ENCODE data around the gene CPNE5. TPM values are rescaled to one million over a fixed set of nuclear protein-coding genes. Genes with fewer than 3 reads are reported as not detected.
A peak's percentile ranks its signal among the peaks of the same experiment; 100 is the strongest.

Gene CPNE5
- total RNA-seq, result 1 to 10 TPM; 1.2 to 1.7 TPM

DNA sequence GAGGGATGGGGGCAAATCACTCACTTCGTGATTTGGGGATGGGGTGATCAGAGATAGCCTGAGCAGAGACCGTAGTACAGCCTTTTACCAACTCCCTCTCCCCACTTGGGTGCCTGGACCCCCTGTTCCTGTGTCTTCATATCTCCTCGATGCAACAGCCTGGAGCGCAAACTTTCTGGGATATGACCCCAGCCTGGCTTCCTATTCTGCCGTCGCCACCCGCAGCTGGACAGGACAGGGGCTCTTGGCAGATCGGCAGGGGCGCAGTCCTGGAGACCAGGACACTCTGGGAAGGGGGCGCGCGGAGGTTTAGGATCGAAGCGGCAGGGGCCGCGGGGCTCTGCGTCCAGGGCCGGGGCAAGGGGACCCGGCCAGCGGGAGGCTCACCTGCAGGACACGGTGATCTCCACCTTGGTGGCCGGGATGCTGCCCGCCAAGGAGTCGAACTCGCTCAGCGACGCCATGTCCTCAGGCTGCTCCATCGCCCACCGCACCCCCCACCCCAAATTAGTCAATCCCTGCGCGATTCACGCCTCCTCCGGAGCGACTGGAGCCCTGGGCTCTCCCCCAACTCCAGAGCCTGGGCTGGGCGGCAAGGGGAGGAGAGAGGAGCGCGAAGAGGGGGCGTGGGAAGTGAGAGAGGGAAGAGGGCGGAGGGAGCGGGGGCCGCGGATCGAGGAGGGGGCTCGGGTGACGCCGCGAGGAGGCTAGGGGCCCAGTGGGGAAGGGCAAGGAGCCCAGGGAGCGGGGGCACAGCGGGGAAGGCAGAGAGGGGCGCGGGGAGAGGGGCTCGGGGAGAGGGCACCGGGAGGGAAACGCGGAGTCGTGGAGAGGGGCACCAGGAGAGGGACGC is at the start of gene CPNE5:
CPNE5 (minus strand) TSS at position 549 of the 853 bp plus-strand sequence; CDS start at position 482, 67 bp downstream.
- no peaks in the 10 kb centered on the region for H3K9me3 Mint-ChIP-seq
- H3K4me3 Mint-ChIP-seq, result peak within 1 kb of the TSS; percentile 72
- DNase-seq, result no peak
- CTCF ChIA-PET, result no interaction called here
- peaks cover 28% of the 10 kb centered on the region for H3K27me3 Mint-ChIP-seq (ENCODE audit: low read depth)
- intact Hi-C loops (cut with micrococcal nuclease), result no loop called here
- H3K4me1 Mint-ChIP-seq (ENCODE audit: low read depth), result peaks cover 15% of the 10 kb centered on the region
- H3K27ac Mint-ChIP-seq, result no peak within 1 kb of the TSS
- no peaks in the 10 kb centered on the region for H3K36me3 Mint-ChIP-seq (ENCODE audit: low read depth)

DNA sequence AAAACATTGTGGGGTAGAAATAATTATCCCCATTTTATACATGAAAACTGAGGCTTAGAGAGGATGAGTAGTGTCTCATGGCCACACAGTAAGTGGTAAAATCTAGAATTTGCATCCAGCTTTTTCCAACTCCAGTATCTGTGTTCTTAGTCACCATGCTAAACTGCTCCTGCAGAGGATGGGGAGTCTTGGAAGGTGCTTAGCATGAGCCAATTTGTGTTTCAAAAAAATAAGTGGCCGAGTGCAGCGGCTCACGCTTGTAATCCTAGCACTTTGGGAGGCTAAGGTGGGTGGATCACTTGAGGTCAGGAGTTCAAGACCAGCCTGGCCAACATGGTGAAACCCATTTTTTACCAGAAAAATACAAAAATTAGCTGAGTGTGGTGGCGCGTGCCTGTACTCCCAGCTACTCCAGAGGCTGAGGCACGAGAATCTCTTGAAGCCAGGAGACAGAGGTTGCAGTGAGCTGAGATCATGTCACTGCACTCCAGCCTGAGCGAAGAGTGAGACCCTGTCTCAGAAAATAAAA is 48.9 kb upstream of the CPNE5 start:
- H3K27ac Mint-ChIP-seq, result no peak overlapping the region
- CTCF ChIA-PET, result interaction anchor here (0.5 to 2.4 kb wide), 3 partner anchors 13 to 273 kb away, joined by 3 to 8 read pairs (median 4); partner anchors contain the start of gene PPIL1
- H3K27me3 Mint-ChIP-seq (ENCODE audit: low read depth), result no peaks in the 10 kb centered on the region
- H3K36me3 Mint-ChIP-seq (ENCODE audit: low read depth), result no peaks in the 10 kb centered on the region
- no peaks in the 10 kb centered on the region for H3K9me3 Mint-ChIP-seq
- peaks cover 33% of the 10 kb centered on the region for H3K4me1 Mint-ChIP-seq (ENCODE audit: low read depth)
- DNase-seq, result no peak
- no peak overlapping the region for H3K4me3 Mint-ChIP-seq
- intact Hi-C loops (cut with micrococcal nuclease), result loop anchor here (5.0 kb wide), 1 partner anchor 369 kb away; the partner anchor contains the start of genes TBC1D22B and TMEM217

GRCh38 chr6:36886950-36887618 is 47.8 kb upstream of the CPNE5 start:
- intact Hi-C loops (cut with micrococcal nuclease), result loop anchor here (5.0 kb wide), 1 partner anchor 370 kb away; the partner anchor contains the start of genes TBC1D22B and TMEM217
- CTCF ChIA-PET, result interaction anchor here (0.6 to 7.4 kb wide), 3 partner anchors 20 to 323 kb away, joined by 3 to 82 read pairs (median 14); no protein-coding TSS in a partner anchor
- Mint-ChIP-seq H3K27me3 (ENCODE audit: low read depth) (no peaks in the 10 kb centered on the region), H3K4me1 (ENCODE audit: low read depth) (peaks cover 33% of the 10 kb centered on the region), H3K36me3 (ENCODE audit: low read depth) (no peaks in the 10 kb centered on the region), H3K27ac (peak overlapping the region; percentile 7), H3K9me3 (no peaks in the 10 kb centered on the region), H3K4me3 (peak overlapping the region; percentile 87)
- no peak for DNase-seq

GRCh38 chr6:36885461-36886401 is 46.5 kb upstream of the CPNE5 start, which contains the start of gene C6orf89:
Gene C6orf89 (plus strand): TSS chr6:36885952. CDS start chr6:36899445, 13,493 bp downstream.
- H3K9me3 Mint-ChIP-seq, result no peaks in the 10 kb centered on the region
- H3K27ac Mint-ChIP-seq, result peak within 1 kb of the TSS; percentile 92
- H3K27me3 Mint-ChIP-seq (ENCODE audit: low read depth), result no peaks in the 10 kb centered on the region
- H3K36me3 Mint-ChIP-seq (ENCODE audit: low read depth), result no peaks in the 10 kb centered on the region
- peak; percentile 99 for DNase-seq
- CTCF ChIA-PET, result interaction anchor here (0.6 to 7.4 kb wide), 22 partner anchors 8 to 326 kb away, joined by 3 to 82 read pairs (median 6); partner anchors contain the start of genes MTCH1 and PPIL1
- peak within 1 kb of the TSS; percentile 87 for H3K4me3 Mint-ChIP-seq
- intact Hi-C loops (cut with micrococcal nuclease), result loop anchor here (1.0 to 5.0 kb wide), 8 partner anchors 10 to 372 kb away; partner anchors contain the start of genes MTCH1, TBC1D22B and TMEM217
- peaks cover 33% of the 10 kb centered on the region for H3K4me1 Mint-ChIP-seq (ENCODE audit: low read depth)

GRCh38 chr6:36884610-36885009 is 45.4 kb upstream of the CPNE5 start:
- Mint-ChIP-seq H3K27ac (no peak overlapping the region), H3K4me3 (no peak overlapping the region), H3K36me3 (ENCODE audit: low read depth) (no peaks in the 10 kb centered on the region), H3K9me3 (no peaks in the 10 kb centered on the region), H3K27me3 (ENCODE audit: low read depth) (no peaks in the 10 kb centered on the region), H3K4me1 (ENCODE audit: low read depth) (peaks cover 31% of the 10 kb centered on the region)
- no peak for DNase-seq
- CTCF ChIA-PET, result interaction anchor here (0.7 to 7.4 kb wide), 14 partner anchors 10 to 327 kb away, joined by 3 to 82 read pairs (median 8); partner anchors contain the start of genes MTCH1 and PPIL1
- intact Hi-C loops (cut with micrococcal nuclease), result loop anchor here (1.0 to 5.0 kb wide), 8 partner anchors 9 to 373 kb away; partner anchors contain the start of genes MTCH1, TBC1D22B and TMEM217

GRCh38 chr6:36875250-36875633 is 36.0 kb upstream of the CPNE5 start:
- CTCF ChIA-PET, result interaction anchor here (1.5 to 5.8 kb wide), 6 partner anchors 9 to 144 kb away, joined by 3 to 48 read pairs (median 18); partner anchors contain the start of gene C6orf89
- H3K36me3 Mint-ChIP-seq (ENCODE audit: low read depth), result peaks cover 22% of the 10 kb centered on the region
- intact Hi-C loops (cut with micrococcal nuclease), result loop anchor here (1.0 kb wide), 1 partner anchor 10 kb away; the partner anchor contains the start of gene C6orf89
- H3K9me3 Mint-ChIP-seq, result no peaks in the 10 kb centered on the region
- H3K4me3 Mint-ChIP-seq, result peak overlapping the region; percentile 94
- no peak for DNase-seq
- peaks cover 8% of the 10 kb centered on the region for H3K27me3 Mint-ChIP-seq (ENCODE audit: low read depth)
- peaks cover 35% of the 10 kb centered on the region for H3K4me1 Mint-ChIP-seq (ENCODE audit: low read depth)
- peak overlapping the region; percentile 98 for H3K27ac Mint-ChIP-seq

DNA sequence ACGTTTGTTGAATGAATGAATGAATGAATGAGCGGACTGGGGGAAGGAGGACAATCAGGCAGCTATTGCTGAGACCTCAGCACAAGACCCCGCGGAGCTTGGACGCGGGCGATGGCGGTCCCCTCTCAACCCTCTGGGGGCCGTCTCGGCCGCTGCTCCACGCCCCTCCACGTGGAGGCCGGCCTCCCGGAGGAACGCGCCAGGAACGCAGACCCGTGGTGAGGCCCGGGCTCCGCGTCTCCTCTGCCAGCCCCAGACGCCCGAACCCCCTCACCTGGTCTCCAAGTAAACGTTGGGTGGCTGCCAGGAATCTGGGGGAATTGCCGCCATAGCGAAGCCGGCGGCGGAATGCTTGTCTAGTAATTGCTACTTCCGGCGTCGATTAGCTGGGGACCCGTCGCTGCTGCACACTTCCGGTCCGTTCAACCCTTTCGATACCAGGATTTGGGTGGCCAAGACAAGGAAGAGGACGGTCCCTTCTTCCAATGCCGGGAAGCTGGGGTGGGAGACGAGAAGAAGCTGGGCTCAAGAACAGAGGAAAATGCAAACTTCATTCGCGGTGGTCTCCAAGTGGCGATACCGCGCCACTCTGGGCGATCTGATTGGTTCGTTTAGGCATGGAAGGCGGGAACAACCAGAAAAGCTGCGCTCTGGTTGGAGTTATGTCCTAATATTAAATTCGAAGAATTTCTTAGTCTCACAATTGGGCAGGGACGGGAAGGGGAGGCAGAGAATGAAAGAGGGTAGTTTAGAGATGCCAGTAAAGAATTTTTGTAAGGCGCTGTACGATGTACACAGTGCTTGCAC is 35.4 kb upstream of the CPNE5 start, which contains the start of gene PPIL1:
PPIL1 (minus strand) TSS at position 361 of the 807 bp plus-strand sequence; CDS start at position 330, 31 bp downstream.
- peaks cover 8% of the 10 kb centered on the region for H3K27me3 Mint-ChIP-seq (ENCODE audit: low read depth)
- CTCF ChIA-PET, result interaction anchor here (0.6 to 5.8 kb wide), 14 partner anchors 7 to 144 kb away, joined by 3 to 48 read pairs (median 5); partner anchors contain the start of gene C6orf89
- H3K9me3 Mint-ChIP-seq, result no peaks in the 10 kb centered on the region
- peaks cover 39% of the 10 kb centered on the region for H3K4me1 Mint-ChIP-seq (ENCODE audit: low read depth)
- H3K27ac Mint-ChIP-seq, result peak within 1 kb of the TSS; percentile 98
- intact Hi-C loops (cut with micrococcal nuclease), result loop anchor here (1.0 to 5.0 kb wide), 2 partner anchors 11 to 298 kb away; partner anchors contain the start of genes C6orf89 and PIM1
- peak within 1 kb of the TSS; percentile 94 for H3K4me3 Mint-ChIP-seq
- DNase-seq, result peak; percentile 88
- H3K36me3 Mint-ChIP-seq (ENCODE audit: low read depth), result peaks cover 26% of the 10 kb centered on the region

GRCh38 chr6:36873612-36874442 is 34.6 kb upstream of the CPNE5 start:
- Mint-ChIP-seq H3K36me3 (ENCODE audit: low read depth) (peaks cover 31% of the 10 kb centered on the region), H3K27me3 (ENCODE audit: low read depth) (peaks cover 5% of the 10 kb centered on the region), H3K4me1 (ENCODE audit: low read depth) (peaks cover 39% of the 10 kb centered on the region), H3K9me3 (no peaks in the 10 kb centered on the region), H3K27ac (peak overlapping the region; percentile 98), H3K4me3 (peak overlapping the region; percentile 94)
- CTCF ChIA-PET, result interaction anchor here (0.6 to 5.8 kb wide), 16 partner anchors 8 to 145 kb away, joined by 3 to 48 read pairs (median 5); partner anchors contain the start of gene C6orf89
- intact Hi-C loops (cut with micrococcal nuclease), result loop anchor here (5.0 kb wide), 1 partner anchor 298 kb away; the partner anchor contains the start of gene PIM1
- DNase-seq, result peak; percentile 52

GRCh38 chr6:36873115-36873514 is 33.9 kb upstream of the CPNE5 start:
- peaks cover 42% of the 10 kb centered on the region for H3K4me1 Mint-ChIP-seq (ENCODE audit: low read depth)

More at GRCh38 chr6:36873115-36873514, 33.9 kb upstream of the CPNE5 start:
- no peaks in the 10 kb centered on the region for H3K9me3 Mint-ChIP-seq
- peak overlapping the region; percentile 98 for H3K27ac Mint-ChIP-seq
- CTCF ChIA-PET, result interaction anchor here (0.6 to 5.8 kb wide), 11 partner anchors 9 to 333 kb away, joined by 3 to 48 read pairs (median 7); partner anchors contain the start of gene C6orf89
- intact Hi-C loops (cut with micrococcal nuclease), result loop anchor here (5.0 kb wide), 1 partner anchor 299 kb away; the partner anchor contains the start of gene PIM1
- peaks cover 36% of the 10 kb centered on the region for H3K36me3 Mint-ChIP-seq (ENCODE audit: low read depth)
- peak overlapping the region; percentile 94 for H3K4me3 Mint-ChIP-seq
- peaks cover 3% of the 10 kb centered on the region for H3K27me3 Mint-ChIP-seq (ENCODE audit: low read depth)
- DNase-seq, result no peak

Measured in activated naive CD4-positive, alpha-beta T cell treated with anti-CD3 and anti-CD28 coated beads for 36 hours (primary cell).